PC-3 (cell line): ENCODE measurements around the gene MRPL27.

ENCODE experiments used
- CTCF ChIP-seq: fragments of 300-600 bp; sonication (generic); conservative IDR thresholded peaks from 2 replicates; pipeline ENCODE4 v1.5.1; 2017; ENCODE audit warnings: antibody characterized with exemption, low read depth, mild to moderate bottlenecking, low read length
- EZH2 ChIP-seq: fragments of 300-600 bp; sonication (generic); IDR thresholded peaks from one replicate; pipeline ENCODE4 v1.6.1; 2017; ENCODE audit warnings: antibody characterized with exemption, mild to moderate bottlenecking, low read length; ENCODE audit not compliant: unreplicated experiment
- EZH2phosphoT487 ChIP-seq: fragments of 300-600 bp; sonication (generic); IDR thresholded peaks from 2 replicates; pipeline ENCODE4 v1.6.1; 2018; ENCODE audit warnings: mild to moderate bottlenecking, antibody characterized with exemption, low read length, borderline replicate concordance

GRCh38 chr17:50354198-50354597, 18.8 kb downstream of the MRPL27 start:
- TF ChIP-seq CTCF (no peak), EZH2 (no peak), EZH2phosphoT487 (no peak)
